ENCODE measurements around the gene DCTD.

The DCTD gene

GRCh38 chr4:182918044-182918607 is 940 bp upstream of the DCTD start:
- no peak overlapping the region for H3K27ac ChIP-seq

GRCh38 chr4:182916483-182917181 is 554 bp downstream of the DCTD start:
- H3K9me3 ChIP-seq (ENCODE audit: low read depth, low read length), result no peaks in the 10 kb centered on the region
- peak overlapping the region; percentile 75 for H3K4me3 ChIP-seq
- peak overlapping the region; percentile 79 for H3K9ac ChIP-seq (ENCODE audit: insufficient read length)
- no peak for TF ChIP-seq FOXP2 (optimal IDR thresholded peaks at IDR 0.05; ENCODE audit: control extremely low read depth, extremely low read length, insufficient read depth)
- TF ChIP-seq EZH2 (IDR thresholded peaks at IDR 0.05), result no peak
- TF ChIP-seq POLR2AphosphoS5 (IDR thresholded peaks at IDR 0.05; ENCODE audit: borderline replicate concordance, low read depth, low read length), result no peak
- DNase-seq (ENCODE audit: low read depth, low spot score), result no peak
- H3K27ac ChIP-seq, result no peak overlapping the region
- peaks cover 14% of the 10 kb centered on the region for H3K36me3 ChIP-seq (ENCODE audit: insufficient read depth, low read length)

More at GRCh38 chr4:182918044-182918607, 940 bp upstream of the DCTD start:
- no peak overlapping the region for H3K9ac ChIP-seq (ENCODE audit: insufficient read length)
- H3K4me3 ChIP-seq, result peak overlapping the region; percentile 81
- TF ChIP-seq POLR2AphosphoS5 (IDR thresholded peaks at IDR 0.05; ENCODE audit: borderline replicate concordance, low read depth, low read length) (no peak), FOXP2 (optimal IDR thresholded peaks at IDR 0.05; ENCODE audit: control extremely low read depth, extremely low read length, insufficient read depth) (no peak), EZH2 (IDR thresholded peaks at IDR 0.05) (no peak)
- no peaks in the 10 kb centered on the region for H3K9me3 ChIP-seq (ENCODE audit: low read depth, low read length)
- peaks cover 9% of the 10 kb centered on the region; the same call in 1 of the 2 replicates for H3K36me3 ChIP-seq (ENCODE audit: insufficient read depth, low read length)
- DNase-seq (ENCODE audit: low read depth, low spot score), result no peak

GRCh38 chr4:182914357-182914756 is 2.8 kb downstream of the DCTD start:
- H3K27ac ChIP-seq, result no peak overlapping the region
- DNase-seq (ENCODE audit: low read depth, low spot score), result no peak
- peaks cover 23% of the 10 kb centered on the region for H3K36me3 ChIP-seq (ENCODE audit: insufficient read depth, low read length)
- no peak overlapping the region for H3K4me3 ChIP-seq
- H3K9ac ChIP-seq (ENCODE audit: insufficient read length), result no peak overlapping the region
- TF ChIP-seq POLR2AphosphoS5 (IDR thresholded peaks at IDR 0.05; ENCODE audit: borderline replicate concordance, low read depth, low read length) (no peak), FOXP2 (optimal IDR thresholded peaks at IDR 0.05; ENCODE audit: control extremely low read depth, extremely low read length, insufficient read depth) (no peak), EZH2 (IDR thresholded peaks at IDR 0.05) (no peak)
- H3K9me3 ChIP-seq (ENCODE audit: low read depth, low read length), result no peaks in the 10 kb centered on the region

GRCh38 chr4:182913621-182914020 is 3.6 kb downstream of the DCTD start:
- no peaks in the 10 kb centered on the region for H3K9me3 ChIP-seq (ENCODE audit: low read depth, low read length)
- H3K9ac ChIP-seq (ENCODE audit: insufficient read length), result no peak overlapping the region
- no peak for DNase-seq (ENCODE audit: low read depth, low spot score)
- peaks cover 23% of the 10 kb centered on the region for H3K36me3 ChIP-seq (ENCODE audit: insufficient read depth, low read length)
- H3K4me3 ChIP-seq, result no peak overlapping the region
- TF ChIP-seq POLR2AphosphoS5 (IDR thresholded peaks at IDR 0.05; ENCODE audit: borderline replicate concordance, low read depth, low read length) (no peak), EZH2 (IDR thresholded peaks at IDR 0.05) (no peak), FOXP2 (optimal IDR thresholded peaks at IDR 0.05; ENCODE audit: control extremely low read depth, extremely low read length, insufficient read depth) (no peak)
- H3K27ac ChIP-seq, result no peak overlapping the region

- Histone ChIP-seq H3K4me3 (no peak overlapping the region), H3K27ac (no peak overlapping the region), H3K36me3 (ENCODE audit: insufficient read depth, low read length) (peaks cover 23% of the 10 kb centered on the region), H3K9me3 (ENCODE audit: low read depth, low read length) (no peaks in the 10 kb centered on the region), H3K9ac (ENCODE audit: insufficient read length) (no peak overlapping the region)
- no peak for DNase-seq (ENCODE audit: low read depth, low spot score)
- no peak for TF ChIP-seq EZH2 (IDR thresholded peaks at IDR 0.05)
- no peak for TF ChIP-seq POLR2AphosphoS5 (IDR thresholded peaks at IDR 0.05; ENCODE audit: borderline replicate concordance, low read depth, low read length)
- TF ChIP-seq FOXP2 (optimal IDR thresholded peaks at IDR 0.05; ENCODE audit: control extremely low read depth, extremely low read length, insufficient read depth), result no peak
Measured at GRCh38 chr4:182913036-182913435, 4.2 kb downstream of the DCTD start.

GRCh38 chr4:182908124-182908523 is 9.1 kb downstream of the DCTD start:
- H3K9me3 ChIP-seq (ENCODE audit: low read depth, low read length), result no peaks in the 10 kb centered on the region
- no peak overlapping the region for H3K4me3 ChIP-seq
- no peak overlapping the region for H3K9ac ChIP-seq (ENCODE audit: insufficient read length)
- peaks cover 15% of the 10 kb centered on the region for H3K36me3 ChIP-seq (ENCODE audit: insufficient read depth, low read length)
- TF ChIP-seq POLR2AphosphoS5 (IDR thresholded peaks at IDR 0.05; ENCODE audit: borderline replicate concordance, low read depth, low read length), result no peak
- no peak for TF ChIP-seq FOXP2 (optimal IDR thresholded peaks at IDR 0.05; ENCODE audit: control extremely low read depth, extremely low read length, insufficient read depth)
- no peak for DNase-seq (ENCODE audit: low read depth, low spot score)
- no peak overlapping the region for H3K27ac ChIP-seq

GRCh38 chr4:182907396-182907795 is 9.8 kb downstream of the DCTD start:
- H3K36me3 ChIP-seq (ENCODE audit: insufficient read depth, low read length), result peaks cover 15% of the 10 kb centered on the region

GRCh38 chr4:182906786-182907185 is 10.4 kb downstream of the DCTD start:
- Histone ChIP-seq H3K9ac (ENCODE audit: insufficient read length) (no peak overlapping the region), H3K27ac (no peak overlapping the region), H3K36me3 (ENCODE audit: insufficient read depth, low read length) (peaks cover 11% of the 10 kb centered on the region), H3K9me3 (ENCODE audit: low read depth, low read length) (no peaks in the 10 kb centered on the region), H3K4me3 (no peak overlapping the region)
- DNase-seq (ENCODE audit: low read depth, low spot score), result no peak
- no peak for TF ChIP-seq POLR2AphosphoS5 (IDR thresholded peaks at IDR 0.05; ENCODE audit: borderline replicate concordance, low read depth, low read length)

More at GRCh38 chr4:182907396-182907795, 9.8 kb downstream of the DCTD start:
- TF ChIP-seq FOXP2 (optimal IDR thresholded peaks at IDR 0.05; ENCODE audit: control extremely low read depth, extremely low read length, insufficient read depth), result no peak
- no peak for TF ChIP-seq POLR2AphosphoS5 (IDR thresholded peaks at IDR 0.05; ENCODE audit: borderline replicate concordance, low read depth, low read length)
- no peak for TF ChIP-seq EZH2 (IDR thresholded peaks at IDR 0.05)
- DNase-seq (ENCODE audit: low read depth, low spot score), result no peak
- no peaks in the 10 kb centered on the region for H3K9me3 ChIP-seq (ENCODE audit: low read depth, low read length)
- H3K9ac ChIP-seq (ENCODE audit: insufficient read length), result no peak overlapping the region
- H3K27ac ChIP-seq, result no peak overlapping the region
- no peak overlapping the region for H3K4me3 ChIP-seq

Data from SK-N-MC (cell line).